K562 (cell line): ENCODE measurements around the gene TLN1. TPM values are rescaled to one million over a fixed set of nuclear protein-coding genes. Genes with fewer than 3 reads are reported as not detected.

ENCODE experiments used
- CBFA2T2 ChIP-seq: fragments of 450-650 bp; conservative IDR thresholded peaks from 2 replicates; pipeline ENCODE4 v1.6.1; 2017; ENCODE audit warnings: mild to moderate bottlenecking
- CXXC5 ChIP-seq: fragments of 250-450 bp; sonication (Bioruptor Pico); IDR thresholded peaks from 2 replicates; pipeline ENCODE4 v1.8.0; 2022; ENCODE audit warnings: inconsistent platforms, mild to moderate bottlenecking, moderate library complexity
- E2F3 ChIP-seq: fragments of 250-450 bp; sonication (Bioruptor Pico); IDR thresholded peaks from 2 replicates; pipeline ENCODE4 v1.4.0; 2020; ENCODE audit warnings: mild to moderate bottlenecking
- HBP1 ChIP-seq: fragments of 450-650 bp; formaldehyde crosslinking; IDR thresholded peaks from 2 replicates; pipeline ENCODE4 v1.4.0; 2022; ENCODE audit warnings: missing genetic modification characterization
- HOMEZ ChIP-seq: fragments of 250-450 bp; sonication (Bioruptor Pico); IDR thresholded peaks from 2 replicates; pipeline ENCODE4 v1.4.0; 2020; ENCODE audit warnings: mild to moderate bottlenecking, moderate library complexity
- MCM3 ChIP-seq: fragments of 450-650 bp; IDR thresholded peaks from 2 replicates; pipeline ENCODE4 v1.6.1; 2016
- MCM7 ChIP-seq, 2 experiments: fragments of 450-650 bp; IDR thresholded peaks; 2 replicates each; pipeline ENCODE4 v1.6.1; 2016 to 2018
- MEF2D ChIP-seq: conservative IDR thresholded peaks from 2 replicates; pipeline ENCODE4 v1.6.1; 2016; ENCODE audit warnings: low read depth, missing genetic modification characterization, missing compliant biosample characterization
- NEUROD1 ChIP-seq: fragments of 150-350 bp; IDR thresholded peaks from 2 replicates; pipeline ENCODE4 v1.6.1; 2014; ENCODE audit warnings: borderline replicate concordance, low read length, low read depth; ENCODE audit not compliant: partially characterized antibody
- NKRF ChIP-seq: fragments of 450-650 bp; IDR thresholded peaks from 2 replicates; pipeline ENCODE4 v1.6.1; 2016; ENCODE audit warnings: borderline replicate concordance
- NR2F6 ChIP-seq: fragments of 450-650 bp; formaldehyde crosslinking; IDR thresholded peaks from 2 replicates; pipeline ENCODE4 v1.4.0; 2020; ENCODE audit warnings: mild to moderate bottlenecking
- PCBP1 ChIP-seq: fragments of 200-400 bp; formaldehyde crosslinking; IDR thresholded peaks from 2 replicates; pipeline ENCODE4 v1.6.1; 2018; ENCODE audit warnings: mild to moderate bottlenecking, low read depth, low read length; ENCODE audit not compliant: poor library complexity, severe bottlenecking
- PKNOX1 ChIP-seq: fragments of 450-650 bp; IDR thresholded peaks from 2 replicates; pipeline ENCODE4 v1.6.1; 2016
- POLR2A ChIP-seq: fragments of 450-650 bp; conservative IDR thresholded peaks from 2 replicates; pipeline ENCODE4 v1.6.1; 2016
- POLR2G ChIP-seq: fragments of 200-400 bp; formaldehyde crosslinking; IDR thresholded peaks from 2 replicates; pipeline ENCODE4 v1.6.1; 2017; ENCODE audit warnings: low read depth, mild to moderate bottlenecking, antibody characterized with exemption, low read length, moderate library complexity
- PYGO2 ChIP-seq: fragments of 450-650 bp; IDR thresholded peaks from 2 replicates; pipeline ENCODE4 v1.6.1; 2016; ENCODE audit warnings: mild to moderate bottlenecking, missing genetic modification characterization, moderate library complexity, missing compliant biosample characterization
- RB1 ChIP-seq: fragments of 450-650 bp; IDR thresholded peaks from 2 replicates; pipeline ENCODE4 v1.6.1; 2017; ENCODE audit warnings: low read depth, mild to moderate bottlenecking
- TEAD1 ChIP-seq, 2 experiments: fragments of 450-650 bp in 1 of 2; sonication (generic) in 1 of 2; formaldehyde crosslinking; IDR thresholded peaks; 2 replicates each; pipeline versions ENCODE4 v1.4.0 to v1.8.0; 2020 to 2022; ENCODE audit warnings: mild to moderate bottlenecking in 2 of 2, missing genetic modification reagents in 1 of 2
- TRIM25 ChIP-seq: fragments of 450-650 bp; IDR thresholded peaks from 2 replicates; pipeline ENCODE4 v1.7.0; 2016; ENCODE audit warnings: borderline replicate concordance
- ZFPM2 ChIP-seq: fragments of 250-450 bp; sonication (Bioruptor Pico); IDR thresholded peaks from 2 replicates; pipeline ENCODE4 v1.5.1; 2022; ENCODE audit warnings: mild to moderate bottlenecking
- polyA plus RNA-seq, 8 experiments: library from polyadenylated mRNA; depleted of rRNA in 4 of 8; stranded (reverse) in 5 of 8; unstranded in 3 of 8; fragments of >200 nt; fragmentation: Nextera tagmentation in 2 of 8; fragmentation: Illumina TruSeq in 1 of 8; extraction: Ambion mirVana in 2 of 8; extraction: Trizol in 1 of 8; gene quantifications; 2 replicates each; pipeline versions ENCODE4 v1.2.1 to v1.2.3, GENCODE V29; 2011 to 2014; ENCODE audit warnings: inconsistent platforms in 1 of 8, missing spikeins in 1 of 8
- total RNA-seq, 7 experiments: library from RNA; depleted of rRNA in 6 of 7; stranded (reverse); fragments of >200 nt in 6 of 7; fragmentation: Illumina TruSeq in 2 of 7; extraction: Trizol in 2 of 7; gene quantifications; 2 replicates each; pipeline versions ENCODE4 v1.2.1 to v1.2.3, GENCODE V29; 2011 to 2021; ENCODE audit warnings: low replicate concordance in 1 of 7

TLN1 gene
- total and polyA plus RNA-seq, 9 of the 15 experiments (the other 6 are each of a cell fraction or from before 2014, with no cell fraction given) = 3.6 to 240 (median 54.8) TPM

GRCh38 chr9:35658137-35658967 is 73.6 kb downstream of the TLN1 start, which contains the start of gene CCDC107 (continued):
- TF ChIP-seq HOMEZ (no peak), CBFA2T2 (no peak), ZFPM2 (CRISPR knock-in tag) (no peak), RB1 (peak; percentile 30), PCBP1 (no peak), MCM3 (no peak), MCM7 (IDR thresholded peaks at IDR 0.05) (no peak), CXXC5 (CRISPR knock-in tag) (peak; percentile 36; the same call in 1 of the 2 replicates), PKNOX1 (no peak), POLR2G (peak; percentile 89), PYGO2 (no peak), POLR2A (peak; percentile 70), NR2F6 (CRISPR knock-in tag) (no peak), NKRF (peak; percentile 35; the same call in 1 of the 2 replicates), HBP1 (CRISPR knock-in tag) (0 out of 2 replicates have a peak, but pooled peaks have one; percentile 46), MEF2D (tag) (no peak), NEUROD1 (no peak), TRIM25 (no peak), E2F3 (CRISPR knock-in tag) (no peak), TEAD1 (CRISPR knock-in tag; IDR thresholded peaks at IDR 0.05) (0 out of 4 replicates have a peak, but pooled peaks of 1 of the 2 experiments have one; percentile 62)
